Subcutaneous preadipocyte (primary cell): ENCODE measurements around the gene HTR1B. TPM values are rescaled to one million over a fixed set of nuclear protein-coding genes. Genes with fewer than 3 reads are reported as not detected.

ENCODE experiments used
- total RNA-seq: library from RNA; depleted of rRNA; stranded (reverse); fragments of >200 nt; gene quantifications from 2 replicates; pipeline ENCODE4 v1.2.3, GENCODE V29; 2012

The HTR1B gene
- 0.20 TPM in 1 of 2 replicates, not detected in the other for total RNA-seq

GRCh38 chr6:77463308-77463860 lies at the start of gene HTR1B:
HTR1B (minus strand) TSS chr6:77463491; CDS start chr6:77463403, 88 bp downstream.

Other genes with a start within 250 kb of the HTR1B start
- not detected in 2 replicates for gene MEI4, start 189.5 kb upstream of the HTR1B start, total RNA-seq